ENCODE results near the gene TNFSF4. TPM values are rescaled to one million over a fixed set of nuclear protein-coding genes. Genes with fewer than 3 reads are reported as not detected.
A peak's percentile ranks its signal among the peaks of the same experiment; 100 is the strongest.

The TNFSF4 gene
- total and polyA plus RNA-seq, 2 donors (not counting 1 experiment from before 2014, with no cell fraction given), result 3.3 to 20.9 TPM

DNA sequence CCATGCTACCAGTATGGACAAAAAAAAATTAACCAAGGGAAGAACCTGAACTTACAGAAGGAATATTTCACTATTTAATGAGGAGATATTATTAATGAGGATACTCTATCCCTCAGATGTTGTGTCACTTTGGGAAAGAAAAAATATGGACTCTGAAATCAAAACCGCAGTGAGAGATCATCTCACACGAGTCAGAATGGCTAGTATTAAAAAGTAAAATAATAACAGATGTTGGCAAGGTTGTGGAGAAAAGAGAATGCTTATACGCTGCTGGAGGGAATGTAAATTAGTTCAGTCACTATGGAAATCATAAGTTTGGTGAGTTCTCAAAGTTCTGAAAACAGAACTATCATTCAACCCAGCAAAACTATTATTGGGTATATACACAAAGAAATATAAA lies 30.9 kb downstream of the TNFSF4 start:
- H3K79me2 ChIP-seq (ENCODE audit: control insufficient read depth, insufficient read depth, low read length), result no peaks in the 10 kb centered on the region
- TF ChIP-seq CTCF (conservative IDR thresholded peaks at IDR 0.05 in 1 of 2, IDR thresholded peaks at IDR 0.05 in 1 of 2; ENCODE audit: low read depth in 1 of 2, low read length in 2 of 2), result no peak
- no peak for TF ChIP-seq EZH2 (IDR thresholded peaks at IDR 0.05; ENCODE audit: low read length, missing control alignments)
- no peak overlapping the region for H3K4me3 ChIP-seq (replicated peaks in 1 of 4; ENCODE audit: control extremely low read depth in 1 of 4, insufficient read depth in 1 of 4, low read depth in 3 of 4, low read length in 4 of 4)
- DNase-seq (ENCODE audit: low read depth in 2 of 2), result no peak
- no peak overlapping the region for H2AFZ ChIP-seq (ENCODE audit: low read length)
- no peaks in the 10 kb centered on the region for H3K9me3 ChIP-seq (ENCODE audit: control insufficient read depth, insufficient read depth, low read depth, low read length)
- no peaks in the 10 kb centered on the region for H3K36me3 ChIP-seq (ENCODE audit: control insufficient read depth, insufficient read depth, low read length)
- H4K20me1 ChIP-seq (ENCODE audit: control insufficient read depth, extremely low read depth, insufficient read depth, low read length), result no peaks in the 10 kb centered on the region
- H3K9ac ChIP-seq (ENCODE audit: insufficient read depth, low read length), result no peak overlapping the region
- no peak overlapping the region for H3K27ac ChIP-seq (ENCODE audit: insufficient read depth, low read length)
- no peaks in the 10 kb centered on the region for H3K27me3 ChIP-seq (ENCODE audit: control insufficient read depth, insufficient read depth, low read length)
- no peaks in the 10 kb centered on the region for H3K4me1 ChIP-seq (ENCODE audit: control insufficient read depth, extremely low read depth, insufficient read depth, low read length)
- no peak overlapping the region for H3K4me2 ChIP-seq (ENCODE audit: extremely low read depth, insufficient read depth, low read length)

DNA sequence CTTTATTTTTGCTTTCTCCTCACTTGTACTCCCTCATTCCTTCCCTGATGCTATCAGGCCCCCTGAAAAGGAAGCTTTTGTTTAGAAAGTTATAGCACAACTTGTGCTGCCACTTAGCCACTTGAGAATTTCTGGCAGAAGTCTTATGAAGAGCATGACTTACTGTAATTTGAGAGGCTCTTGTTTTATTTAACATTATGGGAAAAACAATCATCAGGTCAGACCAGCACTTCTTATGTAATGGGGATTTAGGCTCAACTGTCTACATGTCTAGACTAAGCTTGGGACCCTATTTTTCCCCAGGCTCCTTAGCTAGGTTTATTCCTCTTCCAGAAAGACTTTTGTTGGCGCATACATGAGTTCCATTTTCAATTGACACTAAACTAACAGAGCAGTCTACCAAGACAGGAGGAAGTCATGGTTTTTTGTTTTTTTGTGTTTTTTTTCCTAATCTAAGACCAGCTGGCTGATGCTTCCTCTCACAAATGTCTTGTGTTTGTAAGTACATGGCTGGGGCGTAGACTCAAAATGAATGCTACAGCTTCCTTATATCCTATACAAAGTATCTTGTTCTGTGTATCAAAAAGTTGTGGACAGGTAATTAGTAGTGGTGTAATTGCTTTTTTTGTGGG lies 31.5 kb downstream of the TNFSF4 start:
- Histone ChIP-seq H3K9me3 (ENCODE audit: control insufficient read depth, insufficient read depth, low read depth, low read length) (no peaks in the 10 kb centered on the region), H3K9ac (ENCODE audit: insufficient read depth, low read length) (no peak overlapping the region), H3K79me2 (ENCODE audit: control insufficient read depth, insufficient read depth, low read length) (no peaks in the 10 kb centered on the region), H3K27ac (ENCODE audit: insufficient read depth, low read length) (no peak overlapping the region), H4K20me1 (ENCODE audit: control insufficient read depth, extremely low read depth, insufficient read depth, low read length) (no peaks in the 10 kb centered on the region), H3K36me3 (ENCODE audit: control insufficient read depth, insufficient read depth, low read length) (no peaks in the 10 kb centered on the region), H3K4me1 (ENCODE audit: control insufficient read depth, extremely low read depth, insufficient read depth, low read length) (no peaks in the 10 kb centered on the region), H3K4me3 (replicated peaks in 1 of 4; ENCODE audit: control extremely low read depth in 1 of 4, insufficient read depth in 1 of 4, low read depth in 3 of 4, low read length in 4 of 4) (no peak overlapping the region), H3K4me2 (ENCODE audit: extremely low read depth, insufficient read depth, low read length) (no peak overlapping the region), H2AFZ (ENCODE audit: low read length) (no peak overlapping the region), H3K27me3 (ENCODE audit: control insufficient read depth, insufficient read depth, low read length) (no peaks in the 10 kb centered on the region)
- TF ChIP-seq EZH2 (IDR thresholded peaks at IDR 0.05; ENCODE audit: low read length, missing control alignments) (no peak), CTCF (conservative IDR thresholded peaks at IDR 0.05 in 1 of 2, IDR thresholded peaks at IDR 0.05 in 1 of 2; ENCODE audit: low read depth in 1 of 2, low read length in 2 of 2) (no peak)
- peak; percentile 49 to 60 for DNase-seq (ENCODE audit: low read depth in 2 of 2)

- Histone ChIP-seq H3K27ac (ENCODE audit: insufficient read depth, low read length) (no peak overlapping the region), H3K4me2 (ENCODE audit: extremely low read depth, insufficient read depth, low read length) (no peak overlapping the region), H3K36me3 (ENCODE audit: control insufficient read depth, insufficient read depth, low read length) (no peaks in the 10 kb centered on the region), H4K20me1 (ENCODE audit: control insufficient read depth, extremely low read depth, insufficient read depth, low read length) (no peaks in the 10 kb centered on the region), H3K4me3 (replicated peaks in 1 of 4; ENCODE audit: control extremely low read depth in 1 of 4, insufficient read depth in 1 of 4, low read depth in 3 of 4, low read length in 4 of 4) (no peak overlapping the region), H3K9ac (ENCODE audit: insufficient read depth, low read length) (no peak overlapping the region), H3K79me2 (ENCODE audit: control insufficient read depth, insufficient read depth, low read length) (no peaks in the 10 kb centered on the region), H3K4me1 (ENCODE audit: control insufficient read depth, extremely low read depth, insufficient read depth, low read length) (no peaks in the 10 kb centered on the region), H2AFZ (ENCODE audit: low read length) (no peak overlapping the region), H3K27me3 (ENCODE audit: control insufficient read depth, insufficient read depth, low read length) (no peaks in the 10 kb centered on the region), H3K9me3 (ENCODE audit: control insufficient read depth, insufficient read depth, low read depth, low read length) (no peaks in the 10 kb centered on the region)
- DNase-seq (ENCODE audit: low read depth in 2 of 2), result no peak
- TF ChIP-seq CTCF (conservative IDR thresholded peaks at IDR 0.05 in 1 of 2, IDR thresholded peaks at IDR 0.05 in 1 of 2; ENCODE audit: low read depth in 1 of 2, low read length in 2 of 2) (no peak), EZH2 (IDR thresholded peaks at IDR 0.05; ENCODE audit: low read length, missing control alignments) (no peak)
Measured at GRCh38 chr1:173173388-173173787, 33.7 kb downstream of the TNFSF4 start.

Data from fibroblast of lung (primary cell).